Body of pancreas (tissue), 4 donors: ENCODE measurements around the gene ADRM1.

ENCODE experiments used
- CTCF ChIP-seq, 7 experiments: fragments of 450-650 bp in 4 of 7; fragments of 200-600 bp in 3 of 7; sonication (generic) in 3 of 7; IDR thresholded peaks; one replicate each; pipeline ENCODE4 v1.5.1; 2016 to 2019; ENCODE audit warnings: antibody characterized with exemption in 7 of 7
- POLR2A ChIP-seq, 3 donors: fragments of 450-650 bp; IDR thresholded peaks; one replicate each; pipeline ENCODE4 v1.6.1; 2016; ENCODE audit warnings: antibody characterized with exemption in 3 of 3, mild to moderate bottlenecking in 2 of 3

- TF ChIP-seq CTCF (IDR thresholded peaks at IDR 0.05) (peak in 2 of 7 experiments; percentile 15 to 20), POLR2A (IDR thresholded peaks at IDR 0.05) (no peak)
Observed at GRCh38 chr20:62352402-62353288, 49.8 kb downstream of the ADRM1 start.
